HL-60 (cell line): ENCODE data around the gene IGSF8.

Experiments used
- DNase-seq, 2 experiments: peaks; one replicate each; pipeline ENCODE4 v3.0.0-alpha.2; 2010 to 2020; ENCODE audit warnings: low read depth in 1 of 2, low spot score in 1 of 2
- H3K27ac ChIP-seq: fragments of 250-450 bp; sonication (Bioruptor Pico); replicated peaks from 2 replicates; pipeline ENCODE4 v1.5.1; 2020; ENCODE audit warnings: mild to moderate bottlenecking, moderate library complexity
- H3K27me3 ChIP-seq: fragments of 250-450 bp; sonication (Bioruptor Pico); 2 replicates; pipeline ENCODE4 v1.5.1; 2021; ENCODE audit warnings: mild to moderate bottlenecking, moderate library complexity; ENCODE audit not compliant: insufficient read depth, poor library complexity, severe bottlenecking
- H3K4me3 ChIP-seq: replicated peaks from 2 replicates; pipeline ENCODE4 v1.5.1; 2011; ENCODE audit warnings: mild to moderate bottlenecking, control low read depth, low read length; ENCODE audit not compliant: insufficient read depth
- CTCF ChIP-seq: IDR thresholded peaks from one replicate; pipeline ENCODE4 v1.5.1; 2011; ENCODE audit warnings: low read length, control low read depth, inconsistent platforms; ENCODE audit not compliant: insufficient read depth
- GABPA ChIP-seq: IDR thresholded peaks from 2 replicates; pipeline ENCODE4 v1.6.1; 2012; ENCODE audit warnings: low read depth
- POLR2AphosphoS5 ChIP-seq: IDR thresholded peaks from 2 replicates; pipeline ENCODE4 v1.6.1; 2012; ENCODE audit warnings: low read depth
- REST ChIP-seq: IDR thresholded peaks from 2 replicates; pipeline ENCODE4 v1.6.1; 2012; ENCODE audit warnings: low read depth; ENCODE audit not compliant: insufficient replicate concordance
- SPI1 ChIP-seq: IDR thresholded peaks from 2 replicates; pipeline ENCODE4 v1.6.1; 2012; ENCODE audit warnings: low read depth, mild to moderate bottlenecking, borderline replicate concordance

Gene IGSF8

DNA sequence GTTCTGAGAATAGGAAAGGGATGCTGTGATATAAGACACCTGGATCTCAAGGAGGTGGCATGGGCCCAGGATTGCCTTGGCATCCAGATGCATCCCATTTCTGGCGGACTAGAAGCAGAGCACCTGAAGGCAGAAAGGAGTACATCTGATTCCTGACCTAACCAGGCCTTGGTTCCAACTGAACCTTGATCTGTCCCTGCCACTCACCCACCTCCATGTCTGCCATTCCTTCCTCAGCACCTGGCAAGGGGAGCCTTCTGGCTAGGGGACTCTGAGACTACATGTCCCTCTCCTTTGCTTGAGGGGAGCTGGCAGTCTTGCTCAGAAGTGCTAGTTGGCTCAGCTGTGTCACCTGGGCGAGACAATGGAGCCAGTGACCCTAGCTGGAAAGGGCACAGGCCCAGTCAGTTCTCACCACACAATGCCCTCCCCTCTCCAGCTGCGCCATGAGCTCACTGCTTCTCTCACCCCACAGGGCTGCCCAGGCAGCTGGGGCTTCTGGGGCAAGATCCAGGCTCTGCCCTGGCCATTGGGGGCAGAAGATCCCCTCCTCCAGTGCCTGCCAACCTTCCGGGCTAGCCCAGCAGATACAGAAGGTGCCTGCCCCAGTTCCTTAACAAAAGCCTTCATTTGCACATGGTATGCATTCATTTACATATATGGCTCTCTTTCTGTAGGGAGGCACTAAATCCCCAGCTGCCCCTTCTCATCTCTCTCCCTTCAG, 2.9 kb downstream of the IGSF8 start:
- Histone ChIP-seq H3K27me3 (no peaks in the 10 kb centered on the region), H3K27ac (no peak overlapping the region)
- no peak for DNase-seq

GRCh38 chr1:160094806-160095205, 3.6 kb downstream of the IGSF8 start:
- no peak for TF ChIP-seq POLR2AphosphoS5
- TF ChIP-seq SPI1, result no peak
- no peak for TF ChIP-seq CTCF
- TF ChIP-seq REST, result no peak
- no peak for TF ChIP-seq GABPA
- no peak for DNase-seq
- Histone ChIP-seq H3K4me3 (no peak overlapping the region), H3K27ac (no peak overlapping the region), H3K27me3 (no peaks in the 10 kb centered on the region)

More for the DNA sequence above, 2.9 kb downstream of the IGSF8 start:
- H3K4me3 ChIP-seq, result no peak overlapping the region
- TF ChIP-seq CTCF, result no peak
- no peak for TF ChIP-seq GABPA
- TF ChIP-seq REST, result no peak
- TF ChIP-seq SPI1, result no peak
- no peak for TF ChIP-seq POLR2AphosphoS5

DNA sequence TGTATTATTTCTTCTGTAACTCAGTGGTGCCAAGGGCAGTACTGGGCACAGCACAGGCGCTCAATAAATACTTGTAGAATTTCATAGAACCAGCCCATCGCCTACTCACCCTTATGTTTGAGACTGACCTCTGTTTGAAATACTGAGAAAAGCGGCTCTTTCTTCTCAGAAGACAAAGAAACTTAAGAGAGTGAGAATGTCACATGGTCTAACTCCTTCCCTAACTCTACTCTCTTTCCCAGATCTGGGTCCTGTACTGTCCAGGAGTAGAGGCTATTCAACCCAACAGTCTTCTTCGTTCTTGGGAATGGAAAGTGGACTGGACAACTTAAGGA, 4.2 kb downstream of the IGSF8 start:
- no peak for DNase-seq
- H3K4me3 ChIP-seq, result no peak overlapping the region
- TF ChIP-seq CTCF (no peak), REST (no peak), SPI1 (no peak), GABPA (no peak), POLR2AphosphoS5 (no peak)
- no peaks in the 10 kb centered on the region for H3K27me3 ChIP-seq
- H3K27ac ChIP-seq, result no peak overlapping the region
